ENCODE measurements around the gene CPB1. TPM values are rescaled to one million over a fixed set of nuclear protein-coding genes. Genes with fewer than 3 reads are reported as not detected.

The CPB1 gene
- total RNA-seq, 4 donors from 2014 or later = 0.77 TPM; not detected in 3

GRCh38 chr3:148845756-148846395 is 18.3 kb downstream of the CPB1 start:
- 72 to 83% methylated on average over 2 of the region's 2 CpGs for WGBS, 2 donors (ENCODE audit: low coverage in 1 of 2)

GRCh38 chr3:148847351-148847750 is 19.7 kb downstream of the CPB1 start:
- 44 to 65% methylated on average over 1 of the region's 1 CpG for WGBS, 2 donors (ENCODE audit: low coverage in 1 of 2)

More at GRCh38 chr3:148845756-148846395, 18.3 kb downstream of the CPB1 start:
- Histone ChIP-seq H3K27me3 (no peaks in the 10 kb centered on the region), H3K4me1 (no peaks in the 10 kb centered on the region), H3K9me3 (no peaks in the 10 kb centered on the region), H3K27ac (no peak overlapping the region), H3K4me3 (no peak overlapping the region), H3K36me3 (no peaks in the 10 kb centered on the region)
- TF ChIP-seq CTCF (IDR thresholded peaks at IDR 0.05) (no peak), POLR2A (IDR thresholded peaks at IDR 0.05) (no peak), EP300 (IDR thresholded peaks at IDR 0.05) (no peak), POLR2AphosphoS5 (IDR thresholded peaks at IDR 0.05) (no peak)
- no peak for ATAC-seq

GRCh38 chr3:148848410-148848809 is 20.8 kb downstream of the CPB1 start:
- Histone ChIP-seq H3K9me3 (no peaks in the 10 kb centered on the region), H3K27ac (no peak overlapping the region), H3K4me1 (no peaks in the 10 kb centered on the region), H3K36me3 (no peaks in the 10 kb centered on the region), H3K27me3 (no peaks in the 10 kb centered on the region), H3K4me3 (no peak overlapping the region)
- ATAC-seq = no peak
- 95 to 100% methylated on average over 1 of the region's 1 CpG for WGBS, 2 donors (ENCODE audit: low coverage in 1 of 2)
- no peak for TF ChIP-seq POLR2AphosphoS5 (IDR thresholded peaks at IDR 0.05)
- TF ChIP-seq POLR2A (IDR thresholded peaks at IDR 0.05) = no peak
- no peak for TF ChIP-seq EP300 (IDR thresholded peaks at IDR 0.05)
- TF ChIP-seq CTCF (IDR thresholded peaks at IDR 0.05) = no peak

More at GRCh38 chr3:148847351-148847750, 19.7 kb downstream of the CPB1 start:
- no peak overlapping the region for H3K4me3 ChIP-seq
- H3K9me3 ChIP-seq = no peaks in the 10 kb centered on the region
- TF ChIP-seq EP300 (IDR thresholded peaks at IDR 0.05) (no peak), POLR2AphosphoS5 (IDR thresholded peaks at IDR 0.05) (no peak), CTCF (IDR thresholded peaks at IDR 0.05) (no peak), POLR2A (IDR thresholded peaks at IDR 0.05) (no peak)
- no peaks in the 10 kb centered on the region for H3K27me3 ChIP-seq
- no peaks in the 10 kb centered on the region for H3K4me1 ChIP-seq
- ATAC-seq = no peak
- no peak overlapping the region for H3K27ac ChIP-seq
- no peaks in the 10 kb centered on the region for H3K36me3 ChIP-seq

- no peaks in the 10 kb centered on the region for H3K4me1 ChIP-seq
- no peak overlapping the region for H3K27ac ChIP-seq
- ATAC-seq = no peak
- H3K27me3 ChIP-seq = no peaks in the 10 kb centered on the region
- 68 to 69% methylated on average over 6 to 7 of the region's 7 CpGs for WGBS, 2 donors (ENCODE audit: low coverage in 1 of 2)
- H3K9me3 ChIP-seq = no peaks in the 10 kb centered on the region
- H3K4me3 ChIP-seq = no peak overlapping the region
- no peak for TF ChIP-seq POLR2AphosphoS5 (IDR thresholded peaks at IDR 0.05)
- TF ChIP-seq CTCF (IDR thresholded peaks at IDR 0.05) = no peak
- no peak for TF ChIP-seq POLR2A (IDR thresholded peaks at IDR 0.05)
- no peak for TF ChIP-seq EP300 (IDR thresholded peaks at IDR 0.05)
- no peaks in the 10 kb centered on the region for H3K36me3 ChIP-seq
These were observed 24.8 kb downstream of the CPB1 start for GRCh38 chr3:148852271-148852992.

GRCh38 chr3:148853076-148853475 is 25.5 kb downstream of the CPB1 start:
- ATAC-seq = no peak
- Histone ChIP-seq H3K36me3 (no peaks in the 10 kb centered on the region), H3K27ac (no peak overlapping the region), H3K4me1 (no peaks in the 10 kb centered on the region), H3K27me3 (no peaks in the 10 kb centered on the region), H3K4me3 (no peak overlapping the region), H3K9me3 (no peaks in the 10 kb centered on the region)
- WGBS, 2 donors (ENCODE audit: low coverage in 1 of 2) = 84 to 89% methylated on average over 2 of the region's 2 CpGs
- TF ChIP-seq POLR2A (IDR thresholded peaks at IDR 0.05) (no peak), CTCF (IDR thresholded peaks at IDR 0.05) (no peak), EP300 (IDR thresholded peaks at IDR 0.05) (no peak), POLR2AphosphoS5 (IDR thresholded peaks at IDR 0.05) (no peak)
